Stimulated activated effector memory CD8-positive, alpha-beta T cell treated with anti-CD3 and anti-CD28 coated beads, Interleukin-12 subunit alpha, Interleukin-12 subunit beta, amount 100 ng/mL, for 72 hours (primary cell): ENCODE measurements around the gene MYO5A.
A peak's percentile ranks its signal among the peaks of the same experiment; 100 is the strongest.
"Not testable (repeated sequence)": the region's sequence is repeated elsewhere in the genome, so short reads cannot be mapped to it uniquely, and the experiment has no call there.

ENCODE experiments used
- ATAC-seq: fragments of 150-1000 bp; cut with Tn5 transposase; 2 replicates; pipeline ENCODE4 v1.10.0; 2021
- DNase-seq, 2 donors: peaks; one replicate each; pipeline ENCODE4 v3.0.0; 2021 to 2022; ENCODE audit warnings: low spot score in 2 of 2
- H3K27ac Mint-ChIP-seq: one replicate; pipeline ENCODE4 v1.8.0; 2022; ENCODE audit warnings: mild to moderate bottlenecking, mixed read lengths
- H3K36me3 Mint-ChIP-seq: one replicate; pipeline ENCODE4 v1.8.0; 2022; ENCODE audit warnings: mild to moderate bottlenecking, mixed read lengths
- H3K4me1 Mint-ChIP-seq: one replicate; pipeline ENCODE4 v1.8.0; 2022; ENCODE audit warnings: mixed read lengths
- H3K4me3 Mint-ChIP-seq: one replicate; pipeline ENCODE4 v1.8.0; 2022; ENCODE audit warnings: mild to moderate bottlenecking, mixed read lengths
- H3K9me3 Mint-ChIP-seq: one replicate; pipeline ENCODE4 v1.8.0; 2022; ENCODE audit warnings: mixed read lengths

Gene MYO5A

GRCh38 chr15:52556524-52557273 is 28.0 kb upstream of the MYO5A start:
- ATAC-seq (no peak), DNase-seq (no peak)
- Mint-ChIP-seq H3K27ac (peak overlapping the region; percentile 98), H3K4me3 (no peak overlapping the region), H3K36me3 (peaks cover 93% of the 10 kb centered on the region), H3K9me3 (no peaks in the 10 kb centered on the region), H3K4me1 (peaks cover 61% of the 10 kb centered on the region)

- H3K4me3 Mint-ChIP-seq = no peak overlapping the region
- no peak overlapping the region for H3K27ac Mint-ChIP-seq
- ATAC-seq (no peak), DNase-seq (no peak)
- peaks cover 19% of the 10 kb centered on the region for H3K4me1 Mint-ChIP-seq
- H3K36me3 Mint-ChIP-seq = peaks cover 99% of the 10 kb centered on the region
- no peaks in the 10 kb centered on the region for H3K9me3 Mint-ChIP-seq
Observed at GRCh38 chr15:52552303-52552702, 23.6 kb upstream of the MYO5A start.

- H3K4me1 Mint-ChIP-seq = peaks cover 21% of the 10 kb centered on the region
- ATAC-seq (no peak), DNase-seq (no peak)
- H3K4me3 Mint-ChIP-seq = no peak overlapping the region
- H3K9me3 Mint-ChIP-seq = no peaks in the 10 kb centered on the region
- H3K27ac Mint-ChIP-seq = no peak overlapping the region
- peaks cover 99% of the 10 kb centered on the region for H3K36me3 Mint-ChIP-seq
Observed at GRCh38 chr15:52551762-52552161, 23.1 kb upstream of the MYO5A start.

- H3K9me3 Mint-ChIP-seq, H3K27ac Mint-ChIP-seq, ATAC-seq, H3K4me3 Mint-ChIP-seq, DNase-seq: not testable (repeated sequence)
- peaks cover 21% of the 10 kb centered on the region for H3K4me1 Mint-ChIP-seq
- peaks cover 99% of the 10 kb centered on the region for H3K36me3 Mint-ChIP-seq
Observed at GRCh38 chr15:52551186-52551585, 22.5 kb upstream of the MYO5A start.

- Mint-ChIP-seq H3K4me3 (no peak overlapping the region), H3K27ac (peak overlapping the region; percentile 35), H3K36me3 (peaks cover 59% of the 10 kb centered on the region), H3K4me1 (peaks cover 13% of the 10 kb centered on the region), H3K9me3 (no peaks in the 10 kb centered on the region)
- ATAC-seq (peak; percentile 67), DNase-seq (no peak)
Observed at GRCh38 chr15:52546031-52546751, 17.5 kb upstream of the MYO5A start.

GRCh38 chr15:52540374-52541012 is 11.8 kb upstream of the MYO5A start:
- peaks cover 1% of the 10 kb centered on the region for H3K4me1 Mint-ChIP-seq
- H3K36me3 Mint-ChIP-seq = peaks cover 2% of the 10 kb centered on the region
- H3K9me3 Mint-ChIP-seq = no peaks in the 10 kb centered on the region
- peak overlapping the region; percentile 6 for H3K27ac Mint-ChIP-seq
- ATAC-seq (no peak), DNase-seq (no peak)
- no peak overlapping the region for H3K4me3 Mint-ChIP-seq

GRCh38 chr15:52537459-52537858 is 8.8 kb upstream of the MYO5A start:
- ATAC-seq (no peak), DNase-seq (no peak)
- Mint-ChIP-seq H3K36me3 (no peaks in the 10 kb centered on the region), H3K9me3 (no peaks in the 10 kb centered on the region), H3K4me3 (no peak overlapping the region), H3K4me1 (peaks cover 6% of the 10 kb centered on the region), H3K27ac (no peak overlapping the region)

GRCh38 chr15:52532427-52532826 is 3.7 kb upstream of the MYO5A start:
- ATAC-seq (no peak), DNase-seq (no peak)
- Mint-ChIP-seq H3K4me3 (no peak overlapping the region), H3K27ac (no peak overlapping the region), H3K4me1 (peaks cover 23% of the 10 kb centered on the region), H3K36me3 (peaks cover 5% of the 10 kb centered on the region), H3K9me3 (no peaks in the 10 kb centered on the region)

GRCh38 chr15:52529940-52530339 is 1.3 kb upstream of the MYO5A start:
- Mint-ChIP-seq H3K9me3 (no peaks in the 10 kb centered on the region), H3K4me3 (peak overlapping the region; percentile 89), H3K4me1 (peaks cover 33% of the 10 kb centered on the region), H3K27ac (peak overlapping the region; percentile 52), H3K36me3 (peaks cover 5% of the 10 kb centered on the region)
- DNase-seq (no peak), ATAC-seq (no peak)

- peaks cover 33% of the 10 kb centered on the region for H3K4me1 Mint-ChIP-seq
Observed at GRCh38 chr15:52529341-52529924, 753 bp upstream of the MYO5A start.

GRCh38 chr15:52527911-52528563 is 643 bp downstream of the MYO5A start:
- H3K4me1 Mint-ChIP-seq = peaks cover 44% of the 10 kb centered on the region
- DNase-seq = peak; percentile 41 to 75
- peaks cover 5% of the 10 kb centered on the region for H3K36me3 Mint-ChIP-seq
- H3K9me3 Mint-ChIP-seq = no peaks in the 10 kb centered on the region
- peak overlapping the region; percentile 89 for H3K4me3 Mint-ChIP-seq
- peak overlapping the region; percentile 93 for H3K27ac Mint-ChIP-seq
- peak; percentile 40 for ATAC-seq

More at GRCh38 chr15:52529341-52529924, 753 bp upstream of the MYO5A start:
- H3K9me3 Mint-ChIP-seq = no peaks in the 10 kb centered on the region
- peak overlapping the region; percentile 52 for H3K27ac Mint-ChIP-seq
- DNase-seq (peak; percentile 11 to 66), ATAC-seq (no peak)
- peaks cover 5% of the 10 kb centered on the region for H3K36me3 Mint-ChIP-seq
- peak overlapping the region; percentile 89 for H3K4me3 Mint-ChIP-seq

- ATAC-seq (no peak), DNase-seq (no peak)
- H3K27ac Mint-ChIP-seq = peak overlapping the region; percentile 93
- H3K4me3 Mint-ChIP-seq = peak overlapping the region; percentile 89
- H3K4me1 Mint-ChIP-seq = peaks cover 49% of the 10 kb centered on the region
- H3K9me3 Mint-ChIP-seq = no peaks in the 10 kb centered on the region
- peaks cover 5% of the 10 kb centered on the region for H3K36me3 Mint-ChIP-seq
Observed at GRCh38 chr15:52527196-52527910, 1.3 kb downstream of the MYO5A start.

- Mint-ChIP-seq H3K4me3 (no peak overlapping the region), H3K36me3 (peaks cover 5% of the 10 kb centered on the region), H3K4me1 (peaks cover 56% of the 10 kb centered on the region), H3K27ac (no peak overlapping the region), H3K9me3 (no peaks in the 10 kb centered on the region)
- ATAC-seq (no peak), DNase-seq (no peak)
Observed at GRCh38 chr15:52524223-52525136, 4.2 kb downstream of the MYO5A start.
